GM23338 (cell line): ENCODE results near the gene RIOK3. TPM values are rescaled to one million over a fixed set of nuclear protein-coding genes. Genes with fewer than 3 reads are reported as not detected.

Experiments used
- ATAC-seq: fragments of 200-7000 bp; cut with Tn5 transposase; 3 replicates; pipeline ENCODE4 v1.9.1; 2020
- DNase-seq: peaks from one replicate; pipeline ENCODE4 v3.0.0-alpha.2; 2015; ENCODE audit warnings: low spot score
- H2AFZ ChIP-seq: fragments of 200-600 bp; sonication (generic); 2 replicates; pipeline ENCODE4 v1.8.0; 2016; ENCODE audit warnings: antibody characterized with exemption, mild to moderate bottlenecking, moderate library complexity
- H3F3A ChIP-seq: fragments of 200-600 bp; sonication (generic); replicated peaks from 2 replicates; pipeline ENCODE4 v1.8.0; 2017; ENCODE audit warnings: antibody characterized with exemption, mixed run types, low read depth
- H3K27ac ChIP-seq: fragments of 200-600 bp; sonication (generic); 2 replicates; pipeline ENCODE4 v1.6.1; 2016; ENCODE audit warnings: low read depth
- H3K27me3 ChIP-seq: fragments of 200-600 bp; sonication (generic); 2 replicates; pipeline ENCODE4 v1.8.0; 2016; ENCODE audit warnings: mild to moderate bottlenecking, mixed run types, moderate library complexity; ENCODE audit not compliant: insufficient read depth
- H3K36me3 ChIP-seq: fragments of 200-600 bp; sonication (generic); 2 replicates; pipeline ENCODE4 v1.8.0; 2016; ENCODE audit warnings: mild to moderate bottlenecking; ENCODE audit not compliant: insufficient read depth
- H3K4me1 ChIP-seq: fragments of 200-600 bp; sonication (generic); 2 replicates; pipeline ENCODE4 v1.8.0; 2016; ENCODE audit warnings: mild to moderate bottlenecking, moderate library complexity; ENCODE audit not compliant: insufficient read depth
- H3K4me2 ChIP-seq: fragments of 200-600 bp; sonication (generic); 2 replicates; pipeline ENCODE4 v1.7.1; 2017; ENCODE audit warnings: mixed run types
- H3K4me3 ChIP-seq: fragments of 200-600 bp; sonication (generic); 2 replicates; pipeline ENCODE4 v1.6.1; 2016; ENCODE audit warnings: mixed run types
- H3K79me2 ChIP-seq: fragments of 200-600 bp; sonication (generic); replicated peaks from 2 replicates; pipeline ENCODE4 v1.8.0; 2017; ENCODE audit warnings: mild to moderate bottlenecking; ENCODE audit not compliant: insufficient read depth
- H3K9me2 ChIP-seq: fragments of 200-600 bp; sonication (generic); 2 replicates; pipeline ENCODE4 v1.8.0; 2017; ENCODE audit not compliant: insufficient read depth
- H4K20me1 ChIP-seq: fragments of 200-600 bp; sonication (generic); replicated peaks from 2 replicates; pipeline ENCODE4 v1.8.0; 2017; ENCODE audit warnings: mild to moderate bottlenecking; ENCODE audit not compliant: insufficient read depth
- H3K27ac Mint-ChIP-seq: 2 replicates; pipeline ENCODE4 v1.8.0; 2020; ENCODE audit warnings: inconsistent platforms, mild to moderate bottlenecking, moderate library complexity, mixed read lengths
- H3K27me3 Mint-ChIP-seq: 3 replicates; pipeline ENCODE4 v1.8.0; 2022; ENCODE audit warnings: low read depth, mild to moderate bottlenecking, moderate library complexity, mixed read lengths, inconsistent platforms; ENCODE audit not compliant: insufficient read depth, poor library complexity
- H3K36me3 Mint-ChIP-seq: 3 replicates; pipeline ENCODE4 v1.8.0; 2021; ENCODE audit warnings: low read depth, mild to moderate bottlenecking, inconsistent platforms, moderate library complexity, mixed read lengths
- H3K4me1 Mint-ChIP-seq: 3 replicates; pipeline ENCODE4 v1.8.0; 2020; ENCODE audit warnings: mild to moderate bottlenecking, inconsistent platforms, mixed read lengths
- H3K4me3 Mint-ChIP-seq: 3 replicates; pipeline ENCODE4 v1.8.0; 2021; ENCODE audit warnings: moderate library complexity, mild to moderate bottlenecking, inconsistent platforms, mixed read lengths
- H3K9me3 Mint-ChIP-seq: 3 replicates; pipeline ENCODE4 v1.8.0; 2020; ENCODE audit warnings: moderate library complexity, mild to moderate bottlenecking, inconsistent platforms, mixed read lengths
- CREB1 ChIP-seq: fragments of 250-450 bp; sonication (Bioruptor Pico); IDR thresholded peaks from 2 replicates; pipeline ENCODE4 v1.5.0; 2020; ENCODE audit warnings: low read depth, mild to moderate bottlenecking, moderate library complexity
- CTCF ChIP-seq, 2 experiments: fragments of 200-600 bp in 1 of 2; sonication (generic) in 1 of 2; conservative IDR thresholded peaks; 2 replicates each; pipeline versions ENCODE4 v1.5.1 to v1.6.1; 2016 to 2017; ENCODE audit warnings: antibody characterized with exemption in 2 of 2, low read depth in 2 of 2, mild to moderate bottlenecking in 2 of 2, moderate library complexity in 1 of 2
- EZH2phosphoT487 ChIP-seq: fragments of 200-600 bp; sonication (generic); IDR thresholded peaks from one replicate; pipeline ENCODE4 v1.8.1; 2018; ENCODE audit warnings: antibody characterized with exemption; ENCODE audit not compliant: unreplicated experiment
- JUNB ChIP-seq: IDR thresholded peaks from one replicate; pipeline ENCODE4 v1.6.1; 2016; ENCODE audit warnings: antibody characterized with exemption; ENCODE audit not compliant: unreplicated experiment
- ZNF462 ChIP-seq: fragments of 250-450 bp; sonication (Bioruptor Pico); IDR thresholded peaks from 2 replicates; pipeline ENCODE4 v1.5.0; 2020; ENCODE audit warnings: mild to moderate bottlenecking, moderate library complexity
- polyA plus RNA-seq: library from polyadenylated mRNA; unstranded; fragments of >200 nt; fragmentation: Nextera tagmentation; extraction: Ambion mirVana; gene quantifications from 2 replicates; pipeline ENCODE4 v1.2.1, GENCODE V29; 2016
- total RNA-seq: library from RNA; depleted of rRNA; stranded (reverse); fragments of >200 nt; shearing (Covaris generic); gene quantifications from 2 replicates; pipeline ENCODE4 v1.2.3, GENCODE V29; 2014

Gene RIOK3
- total and polyA plus RNA-seq, 2 experiments from 2014 or later, result 20.8 to 22.1 TPM

- peak; percentile 100 for ATAC-seq
- Histone ChIP-seq H2AFZ (no peak overlapping the region), H3K27ac (no peak overlapping the region), H3K4me2 (no peak overlapping the region), H3K79me2 (no peaks in the 10 kb centered on the region), H3K4me1 (no peaks in the 10 kb centered on the region), H3F3A (peaks cover 7% of the 10 kb centered on the region; the same call in 1 of the 2 replicates), H3K27me3 (no peaks in the 10 kb centered on the region), H3K9me2 (no peaks in the 10 kb centered on the region), H3K4me3 (no peak overlapping the region), H4K20me1 (peaks cover 3% of the 10 kb centered on the region), H3K36me3 (peaks cover 42% of the 10 kb centered on the region)
- peaks cover 4% of the 10 kb centered on the region for H3K4me1 Mint-ChIP-seq
- no peak overlapping the region for H3K4me3 Mint-ChIP-seq
- no peaks in the 10 kb centered on the region for H3K9me3 Mint-ChIP-seq
- H3K36me3 Mint-ChIP-seq, result peaks cover 47% of the 10 kb centered on the region
- H3K27ac Mint-ChIP-seq, result no peak overlapping the region
- peak; percentile 93 for DNase-seq
- TF ChIP-seq CREB1 (peak; percentile 66), EZH2phosphoT487 (no peak), ZNF462 (CRISPR knock-in tag) (no peak), JUNB (no peak), CTCF (conservative IDR thresholded peaks at IDR 0.05; ENCODE audit: low read depth in 2 of 2) (peak; percentile 95 to 98)
- H3K27me3 Mint-ChIP-seq, result peaks cover 2% of the 10 kb centered on the region
Measured at GRCh38 chr18:23515911-23516546, 62.9 kb downstream of the RIOK3 start.
